SW480 (cell line): ENCODE data around the gene SLFN5.
"Not testable (repeated sequence)": the region's sequence is repeated elsewhere in the genome, so short reads cannot be mapped to it uniquely, and the experiment has no call there.

ENCODE experiments used
- DNase-seq: peaks from one replicate; pipeline ENCODE4 v3.0.0-alpha.2; 2016; ENCODE audit warnings: low spot score

The SLFN5 gene

DNA sequence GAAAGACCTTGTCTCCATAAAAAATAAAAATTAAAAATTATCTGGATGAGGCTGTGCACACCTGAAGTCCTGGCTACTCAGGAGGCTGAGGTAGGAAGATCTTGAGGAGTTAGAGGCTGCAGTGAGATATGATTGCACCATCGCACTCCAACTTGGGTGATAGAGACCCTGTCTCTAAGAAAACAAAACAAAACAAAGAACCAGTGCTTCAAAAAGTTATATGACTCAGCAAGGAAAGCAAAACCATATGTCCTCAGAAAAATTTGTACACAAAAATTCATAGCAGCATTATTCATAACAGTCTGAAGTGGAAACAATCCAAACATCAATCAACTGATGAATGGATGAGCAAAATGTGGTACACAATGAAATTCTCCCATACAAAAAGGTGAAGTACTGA is 48.9 kb downstream of the SLFN5 start:
- DNase-seq = no peak

DNA sequence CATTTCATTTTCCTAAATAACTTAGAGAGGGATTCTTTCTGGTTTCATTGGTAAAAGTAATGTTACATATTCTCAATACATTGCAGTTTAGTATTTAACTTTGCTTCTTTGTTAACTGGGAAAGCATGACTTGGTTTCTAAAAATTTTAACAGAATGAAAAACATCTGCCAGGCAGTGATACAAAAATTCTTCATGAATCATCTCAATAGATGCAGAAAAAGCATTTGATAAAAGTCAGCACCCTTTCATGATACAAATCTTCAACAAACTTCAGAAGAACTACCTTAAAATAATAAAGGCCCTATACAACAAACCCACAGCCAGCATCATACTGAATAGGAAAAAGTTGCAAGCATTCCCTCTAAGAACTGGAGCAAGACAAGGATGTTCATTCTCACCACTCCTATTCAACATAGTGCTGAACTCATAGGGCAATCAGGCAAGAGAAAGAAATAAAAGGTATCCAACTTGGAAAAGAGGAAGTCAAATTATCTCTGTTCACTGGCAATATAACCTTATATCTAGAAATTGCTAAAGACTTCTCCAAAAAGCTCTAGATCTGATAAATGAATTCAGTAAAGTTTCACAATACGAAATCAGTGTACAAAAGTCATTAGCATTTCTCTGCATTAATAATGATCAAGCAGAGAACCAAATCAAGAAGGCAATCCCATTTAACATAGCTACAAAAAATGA is 50.4 kb downstream of the SLFN5 start:
- no peak for DNase-seq

DNA sequence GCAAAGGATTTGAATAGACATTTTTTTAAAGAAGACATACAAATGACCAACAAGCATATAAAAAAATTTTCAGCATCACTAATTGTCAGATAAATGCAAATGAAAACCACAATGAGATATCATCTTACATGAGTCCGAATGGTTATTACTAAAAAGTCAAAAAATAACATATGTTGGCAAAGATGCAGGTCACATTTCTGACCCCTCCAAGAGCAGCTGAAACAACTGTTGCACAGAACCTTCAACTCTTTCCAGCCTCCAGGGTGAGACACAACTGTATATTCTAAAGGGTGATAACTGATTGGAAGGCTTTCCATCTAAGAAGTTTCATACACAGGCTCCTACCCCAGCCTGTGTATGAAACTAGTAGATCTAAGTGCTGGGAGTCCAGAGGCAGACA is 51.9 kb downstream of the SLFN5 start:
- no peak for DNase-seq

DNA sequence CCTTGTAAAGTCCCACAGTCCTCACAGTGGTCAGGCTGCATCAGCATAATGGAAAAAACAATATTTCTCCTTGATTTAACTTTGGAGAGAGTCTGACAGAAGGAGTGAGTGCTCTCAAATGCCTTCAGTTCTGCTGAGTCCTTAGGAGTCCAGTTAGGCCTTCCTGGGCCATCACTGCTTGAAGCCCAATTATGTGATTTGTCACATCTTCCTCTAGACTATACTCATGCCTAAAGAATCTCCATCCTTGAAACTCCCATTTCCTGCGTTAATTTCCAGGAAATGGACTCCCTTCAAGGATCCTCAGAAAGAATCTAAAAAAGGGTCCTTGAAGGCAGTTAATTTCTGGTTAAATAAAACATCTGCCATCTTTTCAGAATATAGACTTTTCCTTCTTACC is 52.8 kb downstream of the SLFN5 start:
- DNase-seq = no peak

DNA sequence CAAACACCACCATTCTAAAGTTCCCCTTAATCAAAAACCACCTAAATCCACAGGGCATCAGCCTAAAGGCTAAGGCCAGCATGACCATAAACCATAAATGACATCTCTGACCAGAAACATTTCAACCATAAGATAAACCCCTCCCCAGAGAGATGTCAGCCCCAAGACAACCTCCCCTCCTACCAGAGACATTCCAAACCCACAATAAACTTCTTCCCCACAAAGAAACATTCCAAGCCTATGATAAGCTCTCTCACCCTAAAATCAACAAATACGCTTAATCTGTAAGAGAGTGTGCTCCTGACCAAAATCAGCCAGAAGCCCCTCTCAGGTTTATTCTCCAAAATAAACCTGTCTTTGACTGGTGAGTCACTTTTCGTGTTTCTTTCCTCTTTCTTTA is 54.8 kb downstream of the SLFN5 start:
- DNase-seq = no peak

DNA sequence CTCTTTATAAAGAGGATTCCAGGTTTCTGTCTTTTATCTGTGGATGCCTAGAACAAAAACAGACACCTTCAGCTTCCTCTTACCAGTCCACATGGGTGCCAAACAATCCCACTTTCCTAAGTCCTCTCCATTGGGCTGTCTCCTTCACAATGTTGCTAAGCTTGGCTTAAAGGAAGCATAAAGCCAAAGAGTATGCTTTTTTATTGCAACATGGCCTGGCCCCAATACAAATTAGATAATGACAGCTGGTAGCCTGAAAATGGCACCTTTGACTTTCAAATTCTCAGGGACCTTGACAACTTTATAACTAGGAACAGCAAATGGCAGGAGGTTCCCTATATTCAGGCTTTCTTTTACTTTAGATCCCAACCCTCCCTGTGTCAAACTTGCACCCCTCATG is 55.8 kb downstream of the SLFN5 start:
- no peak for DNase-seq

DNA sequence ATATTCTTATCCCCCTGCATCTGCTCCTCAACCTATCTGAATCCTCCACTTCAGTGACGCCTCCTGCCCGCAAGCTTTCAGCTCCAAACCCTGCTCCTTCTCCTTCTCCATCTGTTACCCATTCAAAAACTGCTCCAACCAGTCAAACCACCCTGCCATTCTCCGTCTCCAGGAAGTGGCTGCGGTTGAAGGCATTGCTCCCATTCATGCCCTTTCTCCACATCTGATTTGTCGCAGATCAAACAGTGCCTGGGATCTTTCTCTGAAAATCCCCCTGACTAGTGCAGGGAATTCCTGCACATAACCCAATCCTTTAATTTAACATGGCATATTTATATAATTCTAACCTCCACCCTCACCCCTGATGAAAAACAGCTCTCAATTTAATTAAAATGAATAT is 56.3 kb downstream of the SLFN5 start:
- DNase-seq = no peak

DNA sequence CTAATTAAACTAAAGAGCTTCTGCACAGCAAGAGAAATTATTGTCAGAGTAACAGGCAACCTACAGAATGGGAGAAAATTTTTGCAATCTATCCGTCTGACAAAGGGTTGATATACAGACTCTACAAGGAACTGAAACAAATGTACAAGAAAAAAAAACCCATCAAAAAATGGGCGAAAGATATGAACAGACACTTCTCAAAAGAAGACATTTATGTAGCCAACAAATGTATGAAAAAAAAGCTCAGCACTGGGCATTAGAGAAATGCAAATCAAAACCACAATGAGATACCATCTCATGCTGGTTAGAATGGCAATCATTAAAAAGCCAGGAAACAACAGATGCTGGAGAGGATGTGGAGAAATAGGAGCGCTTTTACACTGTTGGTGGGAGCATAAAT is 66.5 kb downstream of the SLFN5 start:
- DNase-seq = not testable (repeated sequence)

DNA sequence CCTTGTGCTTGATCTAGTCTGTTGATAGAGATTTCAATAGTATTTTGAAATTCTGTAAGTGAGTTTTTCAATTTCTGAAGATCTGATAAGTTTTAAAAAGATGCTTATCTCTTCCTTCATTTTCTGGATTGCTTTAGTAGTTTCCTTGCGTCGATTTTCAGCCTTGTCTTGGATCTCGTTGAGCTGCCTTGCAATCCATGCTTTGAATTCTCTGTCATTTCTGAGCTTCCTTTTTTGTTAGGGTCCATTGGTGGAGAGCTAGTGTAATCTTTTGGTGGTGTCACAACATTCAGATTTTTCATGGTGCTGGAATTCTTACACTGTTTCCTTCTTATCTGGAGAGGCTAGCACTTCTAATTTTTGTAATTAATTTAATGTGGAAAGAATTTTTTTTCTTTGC is 69.5 kb downstream of the SLFN5 start:
- no peak for DNase-seq

DNA sequence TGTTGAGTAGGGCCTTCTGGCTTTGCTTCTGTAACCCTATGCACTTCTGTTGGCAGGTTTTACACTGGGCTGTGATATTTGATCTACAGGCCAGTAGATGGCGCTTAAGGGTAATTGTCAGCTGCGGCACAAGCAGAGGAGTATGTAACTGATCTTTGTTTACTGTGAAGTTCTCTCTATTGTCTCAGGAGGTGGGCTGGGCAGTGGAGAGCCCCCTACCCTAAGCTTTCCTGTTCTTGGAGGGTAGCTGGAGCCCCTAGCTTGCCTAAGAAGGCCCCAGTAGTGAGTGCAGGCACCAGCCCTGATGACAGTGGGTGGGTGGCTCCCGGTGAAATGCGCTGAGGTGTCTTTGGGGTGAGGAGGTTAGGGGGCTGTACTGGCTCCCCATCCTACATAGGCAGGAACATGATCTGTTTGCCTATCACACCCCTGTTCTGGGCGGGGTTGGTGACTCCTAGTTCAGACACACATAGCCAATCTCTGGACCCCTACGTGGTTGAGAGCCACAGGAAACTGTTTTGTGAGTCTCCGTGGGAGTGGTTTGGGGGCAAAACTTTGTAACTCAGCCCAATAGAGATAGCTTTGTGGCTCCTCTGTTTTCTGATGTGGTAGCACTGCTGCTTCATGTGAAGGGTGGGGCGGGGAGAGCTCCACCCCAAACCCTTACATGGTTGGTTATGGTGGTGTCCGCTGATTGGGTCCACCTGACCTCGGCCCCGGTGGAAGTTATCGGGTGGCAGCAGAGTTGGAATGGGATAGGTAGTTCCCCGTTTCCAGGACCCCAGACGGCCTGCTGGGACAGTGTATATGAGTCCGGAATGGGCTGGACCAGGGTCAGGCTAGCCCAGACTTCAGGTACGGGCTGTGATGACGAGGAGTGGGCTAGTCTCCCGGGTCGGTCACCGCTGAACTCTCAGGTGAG is 70.2 kb downstream of the SLFN5 start:
- DNase-seq = peak; percentile 73

DNA sequence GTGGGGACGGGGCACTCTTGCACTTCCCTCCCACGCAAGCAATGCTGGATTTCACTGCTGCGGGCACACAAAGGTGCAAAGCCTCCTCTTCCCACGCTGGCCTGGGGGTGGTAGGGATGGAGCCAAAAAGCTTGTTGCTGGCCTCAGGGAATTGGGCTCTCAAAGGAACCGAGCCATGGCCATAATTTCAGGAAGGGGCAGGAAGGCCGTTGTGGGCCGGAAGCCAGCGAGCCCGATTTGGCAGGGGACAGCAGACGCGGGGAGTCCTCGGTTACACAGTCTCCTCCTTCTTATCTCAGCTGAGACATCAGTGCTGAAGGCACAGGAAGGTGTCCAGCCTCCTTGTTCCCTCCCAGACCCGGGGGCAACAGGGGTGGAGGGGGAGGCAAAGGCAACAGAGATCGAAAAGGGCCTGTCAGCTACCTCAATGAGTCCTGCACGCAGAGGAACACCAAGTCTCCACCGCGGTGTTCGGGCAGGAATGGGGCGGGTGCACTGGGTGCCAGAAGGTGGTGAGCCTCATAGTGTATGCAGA is 71.1 kb downstream of the SLFN5 start:
- DNase-seq = no peak

DNA sequence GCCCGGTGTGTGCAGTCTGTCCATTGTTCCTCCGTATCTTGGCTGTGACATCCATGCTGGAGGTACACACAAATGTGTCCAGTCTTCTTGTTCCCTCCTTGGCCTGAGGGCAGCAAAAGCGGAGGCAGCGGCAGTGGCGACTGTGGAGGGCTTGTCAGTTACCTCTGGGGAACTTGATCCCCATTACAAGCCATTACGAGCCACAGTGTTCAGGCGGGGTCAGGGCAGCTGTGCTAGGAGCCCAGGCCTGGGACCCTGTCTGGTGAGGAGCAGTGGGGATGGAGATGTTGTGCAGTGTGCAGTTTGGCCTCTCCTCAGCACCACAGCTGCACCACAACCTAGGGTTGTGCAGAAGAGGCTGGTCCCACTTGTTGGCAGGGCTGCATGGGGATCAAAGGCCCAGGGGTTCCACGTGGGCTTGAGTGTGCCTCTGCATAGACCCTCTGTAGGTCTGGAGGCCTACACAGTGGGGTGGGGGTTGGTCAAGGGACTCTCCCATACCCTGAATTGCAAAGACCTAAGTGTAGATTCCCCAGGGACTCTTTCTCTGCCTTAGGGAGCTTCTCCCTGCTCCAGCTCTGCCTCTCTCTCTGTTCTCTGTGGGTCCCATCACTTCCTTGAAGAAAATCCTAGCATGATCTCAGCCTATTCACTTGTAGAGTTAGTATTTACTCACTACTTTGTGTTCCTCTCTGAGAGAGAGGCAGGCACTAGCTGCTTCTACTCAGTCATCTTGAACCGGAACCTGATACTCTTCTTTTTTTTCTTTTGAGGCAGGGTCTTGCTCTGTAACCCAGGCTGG is 71.7 kb downstream of the SLFN5 start:
- no peak for DNase-seq

DNA sequence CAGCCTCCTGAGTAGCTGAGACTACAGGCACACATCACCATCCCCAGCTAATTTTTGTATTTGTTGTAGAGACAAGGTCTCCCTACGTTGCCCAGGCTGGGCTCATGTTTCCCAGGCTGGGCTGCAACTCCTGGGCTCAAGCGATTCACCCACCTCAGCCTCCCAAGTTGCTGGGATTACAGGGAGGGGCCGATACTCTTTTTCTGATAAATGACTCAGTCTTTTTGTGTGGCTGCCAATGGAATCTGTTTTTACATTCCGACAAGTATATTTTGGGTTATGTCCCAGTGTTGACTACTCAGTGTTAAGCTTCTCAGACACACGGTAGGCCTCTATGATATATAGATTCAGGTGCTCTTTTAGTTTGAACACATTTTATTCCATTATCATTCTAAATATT is 72.4 kb downstream of the SLFN5 start:
- peak; percentile 40 for DNase-seq

DNA sequence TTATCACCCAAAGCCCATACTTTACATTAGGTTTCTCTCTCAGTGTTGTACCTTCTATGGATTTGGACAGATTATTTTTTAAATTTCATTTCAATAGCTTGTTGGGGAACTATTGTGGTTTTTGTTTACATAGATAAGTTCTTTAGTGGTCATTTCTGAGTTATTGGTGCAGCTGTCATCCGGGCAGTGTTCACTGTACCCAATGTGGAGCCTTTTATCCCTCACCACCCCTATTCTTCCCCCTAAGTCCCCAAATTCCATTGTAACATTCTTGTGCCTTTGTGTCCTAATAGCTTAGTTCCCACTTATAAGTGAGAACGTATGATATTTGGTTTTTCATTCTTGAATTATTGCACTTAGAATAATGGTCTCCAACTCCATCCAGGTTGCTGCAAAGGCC is 73.1 kb downstream of the SLFN5 start:
- no peak for DNase-seq

DNA sequence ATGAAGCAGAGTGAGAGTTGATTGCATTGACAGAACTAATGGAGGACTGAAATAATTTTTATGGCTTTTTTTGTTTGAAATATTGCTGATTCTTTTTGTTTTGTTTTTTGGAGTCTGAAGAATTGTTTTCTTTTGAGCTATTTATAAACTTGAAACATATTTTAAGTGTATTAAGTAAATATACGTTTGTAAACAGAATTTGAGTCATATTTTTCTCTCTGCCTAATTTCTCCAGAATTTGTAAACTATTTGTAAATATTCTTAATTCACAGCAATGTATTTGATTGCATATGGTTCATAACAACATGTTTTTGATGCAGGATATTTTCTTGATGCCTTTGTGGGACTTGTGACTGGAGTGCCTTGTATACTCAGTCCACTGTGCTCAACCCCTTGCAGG is 79.9 kb downstream of the SLFN5 start:
- DNase-seq = no peak
